ENCODE results near the gene IFT74. TPM values are rescaled to one million over a fixed set of nuclear protein-coding genes. Genes with fewer than 3 reads are reported as not detected.

The IFT74 gene
- total RNA-seq, 4 donors from 2014 or later: 23.0 to 40.0 (median 29.9) TPM

DNA sequence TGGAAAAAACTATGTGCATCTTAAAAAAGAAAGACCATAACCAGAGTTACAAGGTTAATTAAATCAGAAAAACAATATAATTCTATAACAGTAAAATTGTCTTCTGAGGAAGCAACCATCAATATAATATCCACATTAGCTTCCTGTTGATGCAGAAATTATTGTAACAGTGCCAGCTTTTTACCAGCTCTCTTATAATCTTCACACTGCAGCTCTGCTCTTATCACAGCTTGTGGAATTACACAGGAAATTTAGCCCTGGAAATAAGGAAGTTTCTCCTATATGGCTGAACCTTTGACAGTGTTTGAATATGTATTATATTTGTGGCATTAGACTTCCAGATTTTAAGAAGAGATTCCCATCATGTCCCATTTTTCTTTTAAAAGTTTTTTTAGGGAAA lies 103.7 kb downstream of the IFT74 start:
- intact Hi-C loops (cut with DNase I): no loop called here
- no peaks in the 10 kb centered on the region for H3K4me1 ChIP-seq
- TF ChIP-seq, protein P1, sequence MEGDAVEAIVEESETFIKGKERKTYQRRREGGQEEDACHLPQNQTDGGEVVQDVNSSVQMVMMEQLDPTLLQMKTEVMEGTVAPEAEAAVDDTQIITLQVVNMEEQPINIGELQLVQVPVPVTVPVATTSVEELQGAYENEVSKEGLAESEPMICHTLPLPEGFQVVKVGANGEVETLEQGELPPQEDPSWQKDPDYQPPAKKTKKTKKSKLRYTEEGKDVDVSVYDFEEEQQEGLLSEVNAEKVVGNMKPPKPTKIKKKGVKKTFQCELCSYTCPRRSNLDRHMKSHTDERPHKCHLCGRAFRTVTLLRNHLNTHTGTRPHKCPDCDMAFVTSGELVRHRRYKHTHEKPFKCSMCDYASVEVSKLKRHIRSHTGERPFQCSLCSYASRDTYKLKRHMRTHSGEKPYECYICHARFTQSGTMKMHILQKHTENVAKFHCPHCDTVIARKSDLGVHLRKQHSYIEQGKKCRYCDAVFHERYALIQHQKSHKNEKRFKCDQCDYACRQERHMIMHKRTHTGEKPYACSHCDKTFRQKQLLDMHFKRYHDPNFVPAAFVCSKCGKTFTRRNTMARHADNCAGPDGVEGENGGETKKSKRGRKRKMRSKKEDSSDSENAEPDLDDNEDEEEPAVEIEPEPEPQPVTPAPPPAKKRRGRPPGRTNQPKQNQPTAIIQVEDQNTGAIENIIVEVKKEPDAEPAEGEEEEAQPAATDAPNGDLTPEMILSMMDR (IDR thresholded peaks at IDR 0.05): no peak
- TF ChIP-seq POLR2A (IDR thresholded peaks at IDR 0.05): no peak
- no peaks in the 10 kb centered on the region for H3K9me3 ChIP-seq
- H3K36me3 ChIP-seq: peaks cover 3 to 5% of the 10 kb centered on the region in 2 donors
- H3K27me3 ChIP-seq: no peaks in the 10 kb centered on the region
- no peak overlapping the region for H3K4me3 ChIP-seq (replicated peaks in 1 of 3)
- no peak overlapping the region for H3K27ac ChIP-seq
- DNase-seq: no peak

DNA sequence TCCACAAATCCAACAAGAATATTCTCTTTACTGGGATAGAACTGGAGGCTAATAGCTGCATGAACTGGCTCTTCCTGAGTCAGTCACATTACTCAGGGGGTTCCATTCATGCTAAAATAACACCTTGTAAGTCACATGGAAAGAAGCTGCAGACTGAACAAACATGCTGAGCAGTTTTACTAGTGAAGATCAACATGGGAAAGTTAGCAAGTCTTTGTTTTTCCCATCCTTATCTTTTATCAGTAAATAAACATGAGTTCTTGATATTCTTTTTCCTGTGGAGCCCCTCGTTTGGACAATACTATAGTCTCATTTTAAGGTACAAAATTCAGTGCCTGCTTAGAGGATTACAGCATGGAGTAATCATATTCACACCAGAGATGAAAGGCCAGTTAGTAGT lies 109.1 kb downstream of the IFT74 start:
- no peaks in the 10 kb centered on the region for H3K27me3 ChIP-seq
- 56 to 57% methylated on average over 1 of the region's 1 CpG for WGBS, 2 donors
- no peak for DNase-seq

DNA sequence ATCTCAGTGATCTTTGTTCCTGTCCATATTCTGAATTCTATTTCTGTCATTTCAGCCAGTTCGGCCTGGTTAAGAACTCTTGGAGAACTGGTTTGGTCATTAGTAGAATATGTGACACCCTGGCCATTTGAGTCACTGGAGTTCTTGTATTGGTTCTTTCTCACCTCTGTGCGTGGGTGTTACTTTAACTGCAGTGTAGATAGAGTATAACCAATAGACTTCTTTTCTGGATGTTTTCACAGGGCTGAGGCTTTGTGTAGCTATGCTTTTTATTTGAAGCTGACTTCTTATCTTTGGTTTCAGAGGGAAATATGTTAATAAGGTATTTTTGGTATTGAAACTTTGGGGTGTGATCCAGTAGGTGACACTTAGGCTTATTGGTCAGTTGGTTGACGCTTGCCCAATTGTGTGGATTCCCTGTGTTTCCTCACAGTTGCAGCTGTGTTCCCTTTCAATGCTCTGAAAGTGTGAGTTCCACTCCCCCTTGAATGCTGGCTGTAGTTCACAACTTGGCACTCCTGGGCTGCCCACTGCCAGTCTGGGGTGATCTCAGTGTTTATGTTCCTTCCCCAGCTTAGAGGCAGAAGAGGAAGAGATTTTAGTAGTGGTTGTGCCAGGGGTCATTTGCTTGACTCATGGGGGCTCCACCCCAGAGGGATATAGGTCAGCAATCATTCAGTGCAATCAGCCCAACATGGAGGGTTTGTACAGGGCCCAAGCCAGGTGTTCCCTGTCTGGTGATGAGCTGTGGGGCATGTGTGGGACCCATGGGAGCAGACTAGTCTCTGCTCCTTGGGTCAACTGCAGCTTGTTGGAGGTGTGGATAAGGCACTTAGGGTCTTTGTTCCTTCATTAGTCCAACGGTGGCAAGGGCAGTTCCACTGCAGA lies 117.9 kb downstream of the IFT74 start:
- no peak for TF ChIP-seq POLR2A (IDR thresholded peaks at IDR 0.05)
- TF ChIP-seq, protein P1 (IDR thresholded peaks at IDR 0.05): no peak
- H3K36me3 ChIP-seq: no peaks in the 10 kb centered on the region
- H3K4me1 ChIP-seq: no peaks in the 10 kb centered on the region
- H3K27ac ChIP-seq: no peak overlapping the region
- no peaks in the 10 kb centered on the region for H3K27me3 ChIP-seq
- H3K9me3 ChIP-seq: no peaks in the 10 kb centered on the region
- no peak overlapping the region for H3K4me3 ChIP-seq (replicated peaks in 1 of 3)
- DNase-seq: no peak
- WGBS, 2 donors: 63 to 82% methylated on average over 3 to 4 of the region's 4 CpGs
- intact Hi-C loops (cut with DNase I): no loop called here

More for the DNA sequence above, 109.1 kb downstream of the IFT74 start:
- TF ChIP-seq, protein P1 (IDR thresholded peaks at IDR 0.05): no peak
- no peak for TF ChIP-seq POLR2A (IDR thresholded peaks at IDR 0.05)
- intact Hi-C loops (cut with DNase I): no loop called here
- Histone ChIP-seq H3K27ac (no peak overlapping the region), H3K4me3 (replicated peaks in 1 of 3) (no peak overlapping the region), H3K4me1 (peaks cover 0 to 4% of the 10 kb centered on the region in 2 donors), H3K36me3 (peaks cover 0 to 5% of the 10 kb centered on the region in 2 donors), H3K9me3 (no peaks in the 10 kb centered on the region)

DNA sequence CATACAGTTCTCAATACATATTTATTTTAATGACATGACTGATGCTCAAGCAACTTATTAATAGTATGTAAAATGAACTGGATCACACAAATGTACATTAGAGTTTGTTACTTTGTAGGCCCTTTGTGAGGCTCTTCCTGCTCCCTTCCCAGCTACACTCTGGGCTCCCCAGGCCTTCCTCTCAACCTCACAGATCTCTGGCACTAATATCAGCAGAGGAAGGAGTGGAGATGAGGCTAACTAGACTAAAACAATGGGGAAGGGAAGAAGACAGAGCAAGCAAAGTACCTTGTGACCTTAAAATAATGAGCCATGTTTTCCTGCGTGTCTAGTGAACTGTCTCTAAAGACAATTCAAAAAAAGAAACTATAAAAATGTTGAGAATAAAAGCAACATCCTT lies 122.5 kb downstream of the IFT74 start:
- Histone ChIP-seq H3K9me3 (no peaks in the 10 kb centered on the region), H3K27ac (no peak overlapping the region), H3K4me3 (replicated peaks in 1 of 3) (no peak overlapping the region), H3K27me3 (no peaks in the 10 kb centered on the region), H3K36me3 (no peaks in the 10 kb centered on the region), H3K4me1 (no peaks in the 10 kb centered on the region)
- intact Hi-C loops (cut with DNase I): no loop called here
- 79 to 82% methylated on average over 1 of the region's 1 CpG for WGBS, 2 donors
- TF ChIP-seq POLR2A (IDR thresholded peaks at IDR 0.05): no peak
- TF ChIP-seq, protein P1 (IDR thresholded peaks at IDR 0.05): no peak
- no peak for DNase-seq

DNA sequence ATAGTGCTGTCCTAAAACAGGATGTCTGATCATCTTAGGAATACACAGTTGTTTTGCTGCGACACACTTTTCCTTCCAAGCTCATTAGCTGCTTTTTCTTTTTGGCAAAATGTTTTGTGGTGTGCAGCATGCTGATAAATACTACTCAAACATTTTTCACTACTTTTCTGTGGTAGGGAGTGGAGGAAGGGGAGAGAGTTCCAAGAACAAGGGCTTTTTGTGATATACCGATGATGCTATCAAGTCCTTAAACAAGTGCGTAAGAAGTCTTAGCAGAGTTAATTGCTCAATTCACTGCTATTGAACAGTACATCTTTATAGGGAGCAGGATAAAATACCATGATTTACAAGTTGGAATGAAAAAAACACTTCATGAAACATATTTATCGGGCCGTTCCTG lies 129.2 kb downstream of the IFT74 start:
- TF ChIP-seq POLR2A (IDR thresholded peaks at IDR 0.05): no peak
- TF ChIP-seq, protein P1 (IDR thresholded peaks at IDR 0.05): no peak
- peaks cover 5 to 11% of the 10 kb centered on the region in 2 donors for H3K4me1 ChIP-seq
- DNase-seq: no peak
- intact Hi-C loops (cut with DNase I): no loop called here
- no peaks in the 10 kb centered on the region for H3K9me3 ChIP-seq
- no peaks in the 10 kb centered on the region for H3K36me3 ChIP-seq
- H3K27me3 ChIP-seq: no peaks in the 10 kb centered on the region
- 87 to 89% methylated on average over 5 of the region's 5 CpGs for WGBS, 2 donors
- no peak overlapping the region for H3K4me3 ChIP-seq (replicated peaks in 1 of 3)
- H3K27ac ChIP-seq: no peak overlapping the region
